SU-DHL-6 (cell line): ENCODE measurements around the gene IQCH.

ENCODE experiments used
- CTCF ChIP-seq: fragments of 200-600 bp; sonication (generic); IDR thresholded peaks from one replicate; pipeline ENCODE4 v1.5.1; 2017; ENCODE audit warnings: antibody characterized with exemption, mild to moderate bottlenecking, low read length, moderate library complexity; ENCODE audit not compliant: insufficient read depth, poor library complexity, severe bottlenecking
- EZH2phosphoT487 ChIP-seq: fragments of 200-600 bp; sonication (generic), shearing (Covaris generic); conservative IDR thresholded peaks from 2 replicates; pipeline ENCODE4 v1.6.1; 2018; ENCODE audit warnings: mild to moderate bottlenecking, antibody characterized with exemption, low read length, moderate library complexity, mixed read lengths

DNA sequence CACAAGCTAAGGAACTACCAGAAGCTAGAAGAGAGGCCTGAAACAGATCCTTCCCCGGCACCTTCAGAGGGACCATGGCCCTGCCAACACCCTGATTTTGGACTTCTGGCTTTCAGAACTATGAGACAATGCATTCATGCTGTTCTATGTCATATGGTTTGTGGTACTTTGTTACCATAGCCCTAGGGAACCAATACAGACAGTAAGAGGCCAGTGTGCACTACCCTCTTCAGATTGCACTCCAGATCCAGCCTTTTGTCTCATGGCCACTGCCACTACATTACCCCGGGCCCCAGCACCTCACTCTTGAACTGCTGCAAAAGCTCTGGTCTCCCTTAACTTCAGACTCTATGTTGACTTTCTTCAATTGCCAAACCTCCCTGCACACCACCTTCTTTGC lies 24.1 kb upstream of the IQCH start:
- TF ChIP-seq CTCF (no peak), EZH2phosphoT487 (no peak)
